ENCODE data around the gene NAXE. TPM values are rescaled to one million over a fixed set of nuclear protein-coding genes. Genes with fewer than 3 reads are reported as not detected.

The NAXE gene
- total and polyA plus RNA-seq, 2 of the 13 experiments (the other 11 are each of a cell fraction or from before 2014, with no cell fraction given) = 39.4 to 59.4 TPM

- TF ChIP-seq IRX3 (CRISPR knock-in tag; IDR thresholded peaks at IDR 0.05; ENCODE audit: borderline replicate concordance, low read depth) (no peak; the same call in 1 of the 2 replicates), ZC3H4 (CRISPR knock-in tag; IDR thresholded peaks at IDR 0.05; ENCODE audit: borderline replicate concordance) (no peak), NONO (IDR thresholded peaks at IDR 0.05) (no peak), NONO (CRISPR knock-in tag; conservative IDR thresholded peaks at IDR 0.05) (no peak; the same call in 1 of the 2 replicates), ARID2 (CRISPR knock-in tag; IDR thresholded peaks at IDR 0.05; ENCODE audit: borderline replicate concordance) (no peak), PRPF4 (IDR thresholded peaks at IDR 0.05; ENCODE audit: low read depth, low read length, poor library complexity, severe bottlenecking) (no peak), RBM22 (optimal IDR thresholded peaks at IDR 0.05; ENCODE audit: low read length) (no peak), CBX5 (CRISPR knock-in tag; IDR thresholded peaks at IDR 0.05; ENCODE audit: borderline replicate concordance) (no peak), ZKSCAN1 (IDR thresholded peaks at IDR 0.05; ENCODE audit: low read length) (no peak), ZSCAN21 (CRISPR knock-in tag; IDR thresholded peaks at IDR 0.05; ENCODE audit: borderline replicate concordance) (0 out of 2 replicates have a peak, but pooled peaks have one; percentile 57), ZNF550 (CRISPR knock-in tag; IDR thresholded peaks at IDR 0.05; ENCODE audit: borderline replicate concordance) (no peak), SKI (IDR thresholded peaks at IDR 0.05; ENCODE audit: partially characterized antibody) (no peak), HDAC6 (IDR thresholded peaks at IDR 0.05; ENCODE audit: low read depth, low read length) (no peak), ZNF841 (CRISPR knock-in tag; IDR thresholded peaks at IDR 0.05; ENCODE audit: borderline replicate concordance) (no peak), KMT2B (CRISPR knock-in tag; IDR thresholded peaks at IDR 0.05) (no peak; the same call in 1 of the 2 replicates), FOXA1 (IDR thresholded peaks at IDR 0.05) (no peak), FOXA1 (CRISPR knock-in tag; IDR thresholded peaks at IDR 0.05) (no peak), PHF21A (CRISPR knock-in tag; IDR thresholded peaks at IDR 0.05) (no peak), ZFY (CRISPR knock-in tag; IDR thresholded peaks at IDR 0.05) (peak; percentile 95), ZNF350 (CRISPR knock-in tag; IDR thresholded peaks at IDR 0.05; ENCODE audit: borderline replicate concordance, low read depth) (0 out of 2 replicates have a peak, but pooled peaks have one; percentile 16), POGZ (CRISPR knock-in tag; IDR thresholded peaks at IDR 0.05) (no peak), DMAP1 (CRISPR knock-in tag; IDR thresholded peaks at IDR 0.05) (peak; percentile 56; the same call in 1 of the 2 replicates), DBP (CRISPR knock-in tag; IDR thresholded peaks at IDR 0.05; ENCODE audit: not compliant biosample characterization) (no peak)
- TF ChIP-seq, protein P1, sequence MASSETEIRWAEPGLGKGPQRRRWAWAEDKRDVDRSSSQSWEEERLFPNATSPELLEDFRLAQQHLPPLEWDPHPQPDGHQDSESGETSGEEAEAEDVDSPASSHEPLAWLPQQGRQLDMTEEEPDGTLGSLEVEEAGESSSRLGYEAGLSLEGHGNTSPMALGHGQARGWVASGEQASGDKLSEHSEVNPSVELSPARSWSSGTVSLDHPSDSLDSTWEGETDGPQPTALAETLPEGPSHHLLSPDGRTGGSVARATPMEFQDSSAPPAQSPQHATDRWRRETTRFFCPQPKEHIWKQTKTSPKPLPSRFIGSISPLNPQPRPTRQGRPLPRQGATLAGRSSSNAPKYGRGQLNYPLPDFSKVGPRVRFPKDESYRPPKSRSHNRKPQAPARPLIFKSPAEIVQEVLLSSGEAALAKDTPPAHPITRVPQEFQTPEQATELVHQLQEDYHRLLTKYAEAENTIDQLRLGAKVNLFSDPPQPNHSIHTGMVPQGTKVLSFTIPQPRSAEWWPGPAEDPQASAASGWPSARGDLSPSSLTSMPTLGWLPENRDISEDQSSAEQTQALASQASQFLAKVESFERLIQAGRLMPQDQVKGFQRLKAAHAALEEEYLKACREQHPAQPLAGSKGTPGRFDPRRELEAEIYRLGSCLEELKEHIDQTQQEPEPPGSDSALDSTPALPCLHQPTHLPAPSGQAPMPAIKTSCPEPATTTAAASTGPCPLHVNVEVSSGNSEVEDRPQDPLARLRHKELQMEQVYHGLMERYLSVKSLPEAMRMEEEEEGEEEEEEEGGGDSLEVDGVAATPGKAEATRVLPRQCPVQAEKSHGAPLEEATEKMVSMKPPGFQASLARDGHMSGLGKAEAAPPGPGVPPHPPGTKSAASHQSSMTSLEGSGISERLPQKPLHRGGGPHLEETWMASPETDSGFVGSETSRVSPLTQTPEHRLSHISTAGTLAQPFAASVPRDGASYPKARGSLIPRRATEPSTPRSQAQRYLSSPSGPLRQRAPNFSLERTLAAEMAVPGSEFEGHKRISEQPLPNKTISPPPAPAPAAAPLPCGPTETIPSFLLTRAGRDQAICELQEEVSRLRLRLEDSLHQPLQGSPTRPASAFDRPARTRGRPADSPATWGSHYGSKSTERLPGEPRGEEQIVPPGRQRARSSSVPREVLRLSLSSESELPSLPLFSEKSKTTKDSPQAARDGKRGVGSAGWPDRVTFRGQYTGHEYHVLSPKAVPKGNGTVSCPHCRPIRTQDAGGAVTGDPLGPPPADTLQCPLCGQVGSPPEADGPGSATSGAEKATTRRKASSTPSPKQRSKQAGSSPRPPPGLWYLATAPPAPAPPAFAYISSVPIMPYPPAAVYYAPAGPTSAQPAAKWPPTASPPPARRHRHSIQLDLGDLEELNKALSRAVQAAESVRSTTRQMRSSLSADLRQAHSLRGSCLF (CRISPR knock-in tag; IDR thresholded peaks at IDR 0.05; ENCODE audit: borderline replicate concordance) = no peak
- TF ChIP-seq, protein P2, sequence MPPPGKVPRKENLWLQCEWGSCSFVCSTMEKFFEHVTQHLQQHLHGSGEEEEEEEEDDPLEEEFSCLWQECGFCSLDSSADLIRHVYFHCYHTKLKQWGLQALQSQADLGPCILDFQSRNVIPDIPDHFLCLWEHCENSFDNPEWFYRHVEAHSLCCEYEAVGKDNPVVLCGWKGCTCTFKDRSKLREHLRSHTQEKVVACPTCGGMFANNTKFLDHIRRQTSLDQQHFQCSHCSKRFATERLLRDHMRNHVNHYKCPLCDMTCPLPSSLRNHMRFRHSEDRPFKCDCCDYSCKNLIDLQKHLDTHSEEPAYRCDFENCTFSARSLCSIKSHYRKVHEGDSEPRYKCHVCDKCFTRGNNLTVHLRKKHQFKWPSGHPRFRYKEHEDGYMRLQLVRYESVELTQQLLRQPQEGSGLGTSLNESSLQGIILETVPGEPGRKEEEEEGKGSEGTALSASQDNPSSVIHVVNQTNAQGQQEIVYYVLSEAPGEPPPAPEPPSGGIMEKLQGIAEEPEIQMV (CRISPR knock-in tag; IDR thresholded peaks at IDR 0.05; ENCODE audit: low read depth) = no peak
Observed at GRCh38 chr1:156591432-156592157, at the start of gene NAXE (continued).

Measured in HepG2 (cell line).